ENCODE data around the gene TEX50.

DNA sequence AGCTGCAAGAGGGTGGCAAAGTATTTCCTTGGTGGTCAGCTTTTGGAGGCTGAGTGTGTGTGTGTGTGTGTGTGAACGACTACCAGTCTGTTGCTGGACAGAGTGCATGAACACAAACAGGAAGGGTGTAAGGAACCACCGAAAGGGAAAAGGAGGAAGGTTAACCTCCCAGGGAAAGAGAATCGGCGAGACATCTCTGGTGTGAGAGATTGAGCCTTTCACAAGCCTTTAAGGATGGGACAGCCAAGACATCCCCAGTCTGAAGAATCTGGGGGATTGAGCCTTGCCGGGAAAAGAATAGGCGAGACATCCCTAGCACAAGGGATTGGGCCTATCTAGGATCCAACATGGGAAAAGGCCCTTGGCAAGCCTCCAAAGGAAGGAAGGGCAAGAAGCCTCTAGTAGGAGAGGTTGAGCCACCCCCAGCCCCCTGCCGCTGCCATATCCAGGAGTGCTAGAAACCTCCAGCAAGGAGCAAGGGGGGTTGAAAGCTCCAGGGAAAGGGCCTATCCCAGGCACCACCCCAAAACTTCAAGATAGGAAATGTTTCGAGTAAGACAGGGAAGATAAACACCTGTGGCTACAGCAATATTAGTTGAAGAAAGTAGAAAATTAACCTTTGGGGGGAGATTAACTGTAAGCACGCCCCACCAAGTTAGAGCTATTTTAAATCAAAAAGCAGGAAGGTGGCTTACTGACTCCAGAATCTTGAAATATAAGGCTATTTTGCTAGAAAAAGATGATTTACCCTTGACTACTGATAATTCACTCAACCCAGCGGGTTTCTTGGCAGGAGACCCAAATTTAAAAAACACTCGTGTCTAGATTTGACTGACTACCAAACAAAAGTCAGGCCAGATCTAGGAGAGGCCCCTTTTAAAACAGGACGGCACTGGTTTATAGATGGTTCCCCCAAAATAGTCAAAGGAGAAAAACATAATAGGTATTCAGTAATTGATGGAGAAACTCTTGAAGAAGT, 3.2 kb downstream of the TEX50 start:
- TF ChIP-seq EZH2 (IDR thresholded peaks at IDR 0.05; ENCODE audit: borderline replicate concordance, low read length) = no peak
- TF ChIP-seq, protein P1, sequence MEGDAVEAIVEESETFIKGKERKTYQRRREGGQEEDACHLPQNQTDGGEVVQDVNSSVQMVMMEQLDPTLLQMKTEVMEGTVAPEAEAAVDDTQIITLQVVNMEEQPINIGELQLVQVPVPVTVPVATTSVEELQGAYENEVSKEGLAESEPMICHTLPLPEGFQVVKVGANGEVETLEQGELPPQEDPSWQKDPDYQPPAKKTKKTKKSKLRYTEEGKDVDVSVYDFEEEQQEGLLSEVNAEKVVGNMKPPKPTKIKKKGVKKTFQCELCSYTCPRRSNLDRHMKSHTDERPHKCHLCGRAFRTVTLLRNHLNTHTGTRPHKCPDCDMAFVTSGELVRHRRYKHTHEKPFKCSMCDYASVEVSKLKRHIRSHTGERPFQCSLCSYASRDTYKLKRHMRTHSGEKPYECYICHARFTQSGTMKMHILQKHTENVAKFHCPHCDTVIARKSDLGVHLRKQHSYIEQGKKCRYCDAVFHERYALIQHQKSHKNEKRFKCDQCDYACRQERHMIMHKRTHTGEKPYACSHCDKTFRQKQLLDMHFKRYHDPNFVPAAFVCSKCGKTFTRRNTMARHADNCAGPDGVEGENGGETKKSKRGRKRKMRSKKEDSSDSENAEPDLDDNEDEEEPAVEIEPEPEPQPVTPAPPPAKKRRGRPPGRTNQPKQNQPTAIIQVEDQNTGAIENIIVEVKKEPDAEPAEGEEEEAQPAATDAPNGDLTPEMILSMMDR (conservative IDR thresholded peaks at IDR 0.05 in 1 of 2, IDR thresholded peaks at IDR 0.05 in 1 of 2; ENCODE audit: extremely low read depth in 1 of 2, insufficient read depth in 1 of 2, low read depth in 1 of 2, low read length in 2 of 2) = no peak
